K562 (cell line): ENCODE results near the gene FTH1. TPM values are rescaled to one million over a fixed set of nuclear protein-coding genes. Genes with fewer than 3 reads are reported as not detected.
A peak's percentile ranks its signal among the peaks of the same experiment; 100 is the strongest.

Experiments used
- ATAC-seq: fragments of 200-7000 bp; cut with Tn5 transposase; 3 replicates; pipeline ENCODE4 v1.9.1; 2020; ENCODE audit warnings: moderate library complexity
- BruUV-seq: library from RNA; stranded (reverse); fragments of 400-500 nt; replicated peaks from 2 replicates; lab custom pipeline; 2021; lab: Mats Ljungman, UMichigan
- CTCF ChIA-PET: fragments of 300-600 bp; formaldehyde crosslinking; extraction: SDS; loops from one replicate; lab custom pipeline; 2021; ENCODE audit warnings: low intra/inter-chr PET ratio; lab: Yijun Ruan, JAX
- POLR2A ChIA-PET: fragments of 300-600, 350-650 bp; sonication (Branson Sonifier 250); formaldehyde crosslinking; extraction: SDS; loops from one replicate; lab custom pipeline; 2021; ENCODE audit warnings: antibody characterized with exemption, inconsistent platforms; lab: Yijun Ruan, JAX
- DNase-seq, 4 experiments: peaks; one replicate each; pipeline versions ENCODE4 v3.0.0 to v3.0.0-alpha.2; 2011 to 2018; ENCODE audit warnings: low spot score in 3 of 4, mixed read lengths in 3 of 4; ENCODE audit errors: extremely low read depth in 1 of 4
- FAIRE-seq: peaks from 2 replicates; lab custom pipeline; 2011; peaks lifted over from hg19 to GRCh38; lab: Jason Lieb, UNC
- H2AFZ ChIP-seq: 2 replicates; pipeline ENCODE4 v1.6.0; 2011; ENCODE audit warnings: low read depth, low read length, control low read depth, inconsistent platforms
- H3K27ac ChIP-seq: fragments of 200-600 bp; 3 replicates; pipeline ENCODE4 v1.8.0; 2011; ENCODE audit warnings: low read depth, mild to moderate bottlenecking, control low read depth, inconsistent platforms, low read length, moderate library complexity, mixed read lengths; ENCODE audit errors: extremely low read depth
- H3K27me3 ChIP-seq, 2 experiments: fragments of 300-600 bp in 1 of 2; 2 replicates in 1 of 2; 3 replicates in 1 of 2; pipeline versions ENCODE4 v1.6.0 to v1.8.0; 2011; ENCODE audit warnings: inconsistent platforms in 2 of 2, low read length in 2 of 2, mild to moderate bottlenecking in 1 of 2, mixed read lengths in 1 of 2, moderate library complexity in 1 of 2; ENCODE audit not compliant: control insufficient read depth in 2 of 2, insufficient read depth in 2 of 2
- H3K36me3 ChIP-seq: fragments of 300-600 bp; 3 replicates; pipeline ENCODE4 v1.8.0; 2011; ENCODE audit warnings: mild to moderate bottlenecking, low read length, inconsistent platforms; ENCODE audit not compliant: control insufficient read depth, insufficient read depth
- H3K4me1 ChIP-seq, 2 experiments: fragments of 200-600 bp in 1 of 2; replicated peaks in 1 of 2; 2 replicates in 1 of 2; 3 replicates in 1 of 2; pipeline versions ENCODE4 v1.5.1 to v1.8.0; 2011; ENCODE audit warnings: inconsistent platforms in 2 of 2, low read length in 2 of 2, mild to moderate bottlenecking in 1 of 2, mixed read lengths in 1 of 2, moderate library complexity in 1 of 2; ENCODE audit not compliant: control insufficient read depth in 2 of 2, insufficient read depth in 2 of 2
- H3K4me2 ChIP-seq: 2 replicates; pipeline ENCODE4 v1.6.1; 2011; ENCODE audit warnings: low read length, control low read depth, inconsistent platforms, mixed read lengths; ENCODE audit not compliant: insufficient read depth
- H3K4me3 ChIP-seq: fragments of 200-600 bp; sonication (generic), shearing (Covaris generic); 2 replicates; pipeline ENCODE4 v1.5.1; 2016; ENCODE audit warnings: control low read depth, inconsistent platforms
- H3K79me2 ChIP-seq: fragments of 200-600 bp; 3 replicates; pipeline ENCODE4 v1.8.0; 2011; ENCODE audit warnings: low read length, inconsistent platforms; ENCODE audit not compliant: control insufficient read depth, insufficient read depth
- H3K9ac ChIP-seq, 2 experiments: 2 replicates each; pipeline versions ENCODE4 v1.6.0 to v1.6.1; 2011; ENCODE audit warnings: low read depth in 2 of 2, low read length in 2 of 2, control low read depth in 1 of 2, inconsistent platforms in 1 of 2, mild to moderate bottlenecking in 1 of 2, mixed read lengths in 1 of 2; ENCODE audit not compliant: insufficient read depth in 1 of 2
- H3K9me1 ChIP-seq: one replicate; pipeline ENCODE4 v1.6.0; 2011; ENCODE audit warnings: inconsistent platforms, mild to moderate bottlenecking, low read length, moderate library complexity; ENCODE audit not compliant: control insufficient read depth, insufficient read depth
- H3K9me3 ChIP-seq: replicated peaks from 2 replicates; pipeline ENCODE4 v1.5.1; 2011; ENCODE audit warnings: low read depth, low read length, inconsistent platforms; ENCODE audit not compliant: control insufficient read depth, insufficient read depth
- H4K20me1 ChIP-seq: replicated peaks from 2 replicates; pipeline ENCODE4 v1.6.1; 2011; ENCODE audit warnings: low read length, inconsistent platforms, mixed read lengths; ENCODE audit not compliant: control insufficient read depth, insufficient read depth
- ATF2 ChIP-seq: sonication (generic); formaldehyde crosslinking; IDR thresholded peaks from 2 replicates; pipeline ENCODE4 v1.8.1; 2022; ENCODE audit warnings: missing genetic modification reagents
- E2F4 ChIP-seq: sonication (generic); formaldehyde crosslinking; IDR thresholded peaks from 2 replicates; pipeline ENCODE4 v1.8.0; 2022; ENCODE audit warnings: mild to moderate bottlenecking, low read depth, missing genetic modification reagents
- ELF4 ChIP-seq: fragments of 450-650 bp; formaldehyde crosslinking; IDR thresholded peaks from 2 replicates; pipeline ENCODE4 v1.4.0; 2022; ENCODE audit warnings: missing genetic modification characterization
- EZH2 ChIP-seq: IDR thresholded peaks from 2 replicates; pipeline ENCODE4 v1.6.1; 2012; ENCODE audit warnings: low read depth, mild to moderate bottlenecking, inconsistent platforms, low read length, borderline replicate concordance
- MNT ChIP-seq, 2 experiments: fragments of 450-650 bp; conservative IDR thresholded peaks; 2 replicates each; pipeline ENCODE4 v1.6.1; 2017; ENCODE audit warnings: mild to moderate bottlenecking in 2 of 2, moderate library complexity in 2 of 2
- NBN ChIP-seq: fragments of 450-650 bp; IDR thresholded peaks from 2 replicates; pipeline ENCODE4 v1.6.1; 2016; ENCODE audit warnings: low read depth, mild to moderate bottlenecking
- NFYB ChIP-seq: IDR thresholded peaks from 2 replicates; pipeline ENCODE4 v1.6.1; 2011; ENCODE audit warnings: mild to moderate bottlenecking, moderate library complexity; ENCODE audit not compliant: insufficient read length; ENCODE audit errors: extremely low read depth
- NONO ChIP-seq, 2 experiments: fragments of 200-400 bp in 1 of 2; fragments of 450-650 bp in 1 of 2; formaldehyde crosslinking in 1 of 2; IDR thresholded peaks; 2 replicates each; pipeline ENCODE4 v1.6.1; 2017; ENCODE audit warnings: low read depth in 2 of 2, mild to moderate bottlenecking in 2 of 2, moderate library complexity in 2 of 2, low read length in 1 of 2
- NRF1 ChIP-seq, 2 experiments: fragments of 450-650 bp; IDR thresholded peaks in 1 of 2; conservative IDR thresholded peaks in 1 of 2; 2 replicates each; pipeline ENCODE4 v1.6.1; 2014; ENCODE audit warnings: mild to moderate bottlenecking in 2 of 2
- POLR2A ChIP-seq: fragments of 450-650 bp; conservative IDR thresholded peaks from 2 replicates; pipeline ENCODE4 v1.6.1; 2016
- SETDB1 ChIP-seq: IDR thresholded peaks from one replicate; pipeline ENCODE4 v1.6.1; 2012; ENCODE audit warnings: low read length, control low read depth, inconsistent platforms
- XRCC4 ChIP-seq: IDR thresholded peaks from one replicate; pipeline ENCODE4 v1.6.1; 2011; ENCODE audit not compliant: insufficient read depth, insufficient read length; ENCODE audit errors: extremely low read depth
- ZBED1 ChIP-seq: IDR thresholded peaks from 2 replicates; pipeline ENCODE4 v1.6.1; 2014
- WGBS: fragments of 100-300 bp; shearing (Covaris generic); methylation state at CpG from one replicate; pipeline ENCODE4 v1.1.6; 2016; ENCODE audit warnings: low coverage, mixed read lengths; ENCODE audit not compliant: insufficient coverage; ENCODE audit errors: missing lambda C conversion rate; 5-methylcytosine and 5-hydroxymethylcytosine counted together
- in situ Hi-C: fragments of 300-500 bp; cut with MboI; formaldehyde crosslinking; loops from 4 replicates; pipeline ENCODE4 v1.15.0; 2018; ENCODE audit warnings: inconsistent platforms, mixed read lengths
- intact Hi-C: fragments of 100-400 bp; cut with micrococcal nuclease; formaldehyde crosslinking; loops from 2 replicates; pipeline ENCODE4 v1.14.2; 2022
- polyA plus RNA-seq, 8 experiments: library from polyadenylated mRNA; depleted of rRNA in 4 of 8; stranded (reverse) in 5 of 8; unstranded in 3 of 8; fragments of >200 nt; fragmentation: Nextera tagmentation in 2 of 8; fragmentation: Illumina TruSeq in 1 of 8; extraction: Ambion mirVana in 2 of 8; extraction: Trizol in 1 of 8; gene quantifications; 2 replicates each; pipeline versions ENCODE4 v1.2.1 to v1.2.3, GENCODE V29; 2011 to 2014; ENCODE audit warnings: inconsistent platforms in 1 of 8, missing spikeins in 1 of 8
- total RNA-seq, 7 experiments: library from RNA; depleted of rRNA in 6 of 7; stranded (reverse); fragments of >200 nt in 6 of 7; fragmentation: Illumina TruSeq in 2 of 7; extraction: Trizol in 2 of 7; gene quantifications; 2 replicates each; pipeline versions ENCODE4 v1.2.1 to v1.2.3, GENCODE V29; 2011 to 2021; ENCODE audit warnings: low replicate concordance in 1 of 7

Gene FTH1
- total and polyA plus RNA-seq, 9 of the 15 experiments (the other 6 are each of a cell fraction or from before 2014, with no cell fraction given) = 370 to 3,146 (median 802) TPM

- TF ChIP-seq NFYB (no peak), NBN (0 out of 2 replicates have a peak, but pooled peaks have one; percentile 1), SETDB1 (no peak), ELF4 (peak; percentile 97), MNT (conservative IDR thresholded peaks at IDR 0.05) (no peak)
These were observed 3.3 kb downstream of the FTH1 start (continued) for GRCh38 chr11:61964058-61964665.

GRCh38 chr11:61963282-61964057 is 4.0 kb downstream of the FTH1 start:
- in situ Hi-C loops = no loop called here
- peak in 1 of 4 experiments; percentile 58 for DNase-seq
- 0 out of 2 replicates have a peak, but pooled peaks have one; percentile 7 for TF ChIP-seq E2F4
- no peak for TF ChIP-seq XRCC4
- peak in 1 of 2 experiments; percentile 20; a peak in 1 of 4 replicates for TF ChIP-seq NRF1 (conservative IDR thresholded peaks at IDR 0.05 in 1 of 2, IDR thresholded peaks at IDR 0.05 in 1 of 2)
- TF ChIP-seq ATF2 (CRISPR knock-in tag) = no peak
- TF ChIP-seq POLR2A = peak; percentile 92; the same call in 1 of the 2 replicates
- TF ChIP-seq NONO (IDR thresholded peaks at IDR 0.05; ENCODE audit: low read depth in 2 of 2, low read length in 1 of 2) = no peak
- peak; percentile 93 for TF ChIP-seq ZBED1
- no peak for TF ChIP-seq EZH2

More at GRCh38 chr11:61963282-61964057, 4.0 kb downstream of the FTH1 start:
- WGBS = 16% methylated on average over 7 of the region's 10 CpGs
- Histone ChIP-seq H3K9me3 (no peaks in the 10 kb centered on the region), H3K36me3 (peaks cover 39% of the 10 kb centered on the region), H3K4me2 (peak overlapping the region; percentile 96), H3K4me1 (peaks cover 39 to 45% of the 10 kb centered on the region in 2 experiments), H3K4me3 (no peak overlapping the region), H3K9me1 (peaks cover 6% of the 10 kb centered on the region), H3K27me3 (no peaks in the 10 kb centered on the region), H3K27ac (peak overlapping the region; percentile 42; the same call in 2 of the 3 replicates), H2AFZ (no peak overlapping the region), H3K79me2 (peaks cover 51% of the 10 kb centered on the region), H3K9ac (0 out of 4 replicates have a peak overlapping the region, but pooled peaks of 1 of the 2 experiments have one; percentile 1), H4K20me1 (peaks cover 43% of the 10 kb centered on the region)
- intact Hi-C loops = no loop called here
- ChIA-PET CTCF (no interaction called here), POLR2A (interaction anchor here (0.6 to 11.8 kb wide), 28 partner anchors 8 to 181 kb away, joined by 3 to 327 read pairs (median 6); partner anchors contain the start of genes BEST1, FEN1, INCENP and TMEM258)
- no TSS peak for BruUV-seq
- FAIRE-seq (peak; percentile 61), ATAC-seq (peak; percentile 1)
